Measurements from ENCODE around the gene DLGAP1. TPM values are rescaled to one million over a fixed set of nuclear protein-coding genes. Genes with fewer than 3 reads are reported as not detected.

Gene DLGAP1
- total and polyA plus RNA-seq, 2 of the 4 experiments (the other 2 are of a cell fraction) = under 0.01 to 0.09 TPM

DNA sequence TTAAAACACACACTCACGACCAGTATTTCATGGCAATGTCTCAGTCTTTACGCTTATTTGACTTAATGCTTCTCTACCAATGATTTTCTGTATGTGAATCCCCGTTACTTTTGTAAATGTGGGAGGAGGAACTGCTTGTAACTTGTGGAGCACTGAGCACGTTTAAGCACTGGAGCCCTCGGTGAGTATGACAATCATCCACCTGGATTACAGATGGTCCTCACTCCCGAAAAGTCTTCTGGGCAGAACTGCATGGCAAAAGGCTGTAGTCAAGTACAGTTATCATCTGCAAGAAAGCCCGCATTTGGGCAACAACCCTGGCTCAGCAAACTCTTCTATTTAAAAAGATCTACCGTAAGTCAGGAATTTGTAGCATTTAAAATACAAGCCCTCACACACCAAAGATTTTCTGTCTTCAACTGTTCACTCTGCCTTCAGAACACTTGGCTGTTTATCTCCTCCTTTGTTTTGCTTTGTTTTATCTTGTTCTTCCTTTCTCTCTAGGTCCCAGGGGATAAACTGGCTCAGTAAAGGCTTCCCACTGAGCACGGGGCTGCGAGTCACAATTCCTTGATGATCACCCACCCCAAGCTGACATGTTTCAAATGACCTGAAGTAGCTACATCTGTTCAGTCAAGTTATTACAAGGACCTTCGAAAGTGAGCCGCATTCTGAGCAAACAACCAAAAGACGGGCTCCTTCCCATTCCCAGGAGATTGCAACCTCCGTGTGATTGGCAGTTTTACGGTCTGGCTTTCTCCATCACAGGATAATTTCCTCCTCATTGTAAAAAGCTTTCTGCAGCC lies 102.2 kb downstream of the DLGAP1 start:
- H2BK5ac ChIP-seq (ENCODE audit: low read depth, low read length, poor library complexity, severe bottlenecking) = no peak overlapping the region
- H3K4ac ChIP-seq (ENCODE audit: low read depth, low read length) = no peak overlapping the region
- no peak overlapping the region for H3K4me3 ChIP-seq (ENCODE audit: insufficient read depth, low read depth, low read length)
- H3K36me3 ChIP-seq (ENCODE audit: control insufficient read depth, insufficient read depth, low read length) = no peaks in the 10 kb centered on the region
- peaks cover 14% of the 10 kb centered on the region; the same call in 1 of the 2 replicates for H3K9me3 ChIP-seq (ENCODE audit: control insufficient read depth, insufficient read depth, low read length)
- H3K9ac ChIP-seq (ENCODE audit: low read depth, low read length) = no peak overlapping the region
- DNase-seq (no peak), ATAC-seq (ENCODE audit: low read depth) (no peak)
- POLR2A ChIA-PET (ENCODE audit: unreplicated experiment) = no interaction called here
- CTCF ChIA-PET = no interaction called here
- H3K14ac ChIP-seq (replicated peaks; ENCODE audit: low read depth, low read length) = no peak overlapping the region
- no peaks in the 10 kb centered on the region for H3K4me1 ChIP-seq (ENCODE audit: control insufficient read depth, insufficient read depth, low read length)
- no peak overlapping the region for H3K27ac ChIP-seq (ENCODE audit: insufficient read depth, low read length)
- no peak overlapping the region for H3K23ac ChIP-seq (ENCODE audit: low read depth, low read length)
- dilution Hi-C loops (cut with HindIII; ENCODE audit: low sequenced_read_pairs, unreplicated experiment) (no loop called here), intact Hi-C loops (cut with micrococcal nuclease) (no loop called here), in situ Hi-C loops (cut with MboI; ENCODE audit: low sequenced_read_pairs) (no loop called here)
- no peaks in the 10 kb centered on the region for H3K79me1 ChIP-seq (ENCODE audit: low read depth in 1 of 2, low read length in 2 of 2)
- no peaks in the 10 kb centered on the region for H3K9me1 ChIP-seq (ENCODE audit: insufficient read depth, low read length)
- H2AK9ac ChIP-seq (replicated peaks; ENCODE audit: low read depth, low read length, poor library complexity) = no peak overlapping the region
- no peak for TF ChIP-seq RAD21 (IDR thresholded peaks at IDR 0.05; ENCODE audit: low read length)
- no peak for TF ChIP-seq CHD1 (IDR thresholded peaks at IDR 0.05; ENCODE audit: low read depth, low read length)
- TF ChIP-seq CTCF (conservative IDR thresholded peaks at IDR 0.05; ENCODE audit: low read depth, low read length) = no peak
- no peak for TF ChIP-seq SMC3 (IDR thresholded peaks at IDR 0.05; ENCODE audit: low read depth, low read length)
- TF ChIP-seq MAZ (IDR thresholded peaks at IDR 0.05; ENCODE audit: borderline replicate concordance, low read depth, low read length) = no peak
- TF ChIP-seq CEBPB (IDR thresholded peaks at IDR 0.05; ENCODE audit: low read depth, low read length) = no peak
- no peak for TF ChIP-seq POLR2A (IDR thresholded peaks at IDR 0.05; ENCODE audit: low read depth, low read length)
- no peak for TF ChIP-seq FOS (IDR thresholded peaks at IDR 0.05; ENCODE audit: low read depth, low read length)
- no peak for TF ChIP-seq MAFK (IDR thresholded peaks at IDR 0.05; ENCODE audit: low read depth, low read length)
- TF ChIP-seq, protein P1, sequence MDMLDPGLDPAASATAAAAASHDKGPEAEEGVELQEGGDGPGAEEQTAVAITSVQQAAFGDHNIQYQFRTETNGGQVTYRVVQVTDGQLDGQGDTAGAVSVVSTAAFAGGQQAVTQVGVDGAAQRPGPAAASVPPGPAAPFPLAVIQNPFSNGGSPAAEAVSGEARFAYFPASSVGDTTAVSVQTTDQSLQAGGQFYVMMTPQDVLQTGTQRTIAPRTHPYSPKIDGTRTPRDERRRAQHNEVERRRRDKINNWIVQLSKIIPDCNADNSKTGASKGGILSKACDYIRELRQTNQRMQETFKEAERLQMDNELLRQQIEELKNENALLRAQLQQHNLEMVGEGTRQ (IDR thresholded peaks at IDR 0.05; ENCODE audit: low read depth, low read length) = no peak
- no peak for TF ChIP-seq MXI1 (IDR thresholded peaks at IDR 0.05; ENCODE audit: borderline replicate concordance, low read depth, low read length)
- TF ChIP-seq NFE2L2 (IDR thresholded peaks at IDR 0.05; ENCODE audit: low read depth, low read length) = no peak
- TF ChIP-seq ELK1 (IDR thresholded peaks at IDR 0.05; ENCODE audit: borderline replicate concordance, low read depth, low read length) = no peak
- no peak for TF ChIP-seq BHLHE40 (IDR thresholded peaks at IDR 0.05; ENCODE audit: low read depth, low read length)
- TF ChIP-seq RCOR1 (IDR thresholded peaks at IDR 0.05; ENCODE audit: insufficient replicate concordance, low read length) = no peak
- no peak for TF ChIP-seq RFX5 (IDR thresholded peaks at IDR 0.05; ENCODE audit: low read depth, low read length)
- H3K18ac ChIP-seq (ENCODE audit: low read depth, low read length) = no peak overlapping the region
- no peak overlapping the region for H4K91ac ChIP-seq (ENCODE audit: insufficient read depth, low read depth, low read length)
- no peak overlapping the region for H3K4me2 ChIP-seq (ENCODE audit: low read depth, low read length)
- H4K20me1 ChIP-seq (ENCODE audit: insufficient read depth, low read length) = no peaks in the 10 kb centered on the region
- H3K27me3 ChIP-seq (ENCODE audit: control insufficient read depth, insufficient read depth, low read length) = no peaks in the 10 kb centered on the region
- no peak overlapping the region for H3K56ac ChIP-seq (ENCODE audit: extremely low read depth, insufficient read depth, low read length)
- no peak overlapping the region for H2AK5ac ChIP-seq (ENCODE audit: low read depth, low read length)
- no peak overlapping the region for H2BK120ac ChIP-seq (ENCODE audit: low read depth, low read length)
- no peak overlapping the region for H2AFZ ChIP-seq (replicated peaks; ENCODE audit: low read length, poor library complexity)
- BruUV-seq (replicated peaks) = no TSS peak
- no peak overlapping the region for H4K5ac ChIP-seq (ENCODE audit: low read depth, low read length)
- 68% methylated on average over 3 of the region's 15 CpGs; no CpG with 5 or more reads in 1 of the 2 experiments for WGBS, 2 experiments (ENCODE audit: extremely low coverage in 2 of 2, insufficient read length in 1 of 2)
- no peak overlapping the region for H2BK15ac ChIP-seq (ENCODE audit: low read depth, low read length)
- H2BK20ac ChIP-seq (ENCODE audit: low read depth, low read length) = no peak overlapping the region
- H4K8ac ChIP-seq (ENCODE audit: low read depth in 2 of 2, low read length in 2 of 2) = no peak overlapping the region
